GM12872 (cell line): ENCODE results near the gene MTA3.

Experiments used
- TF ChIP-seq, protein P1 (sequence below): IDR thresholded peaks from 3 replicates; pipeline ENCODE4 v1.5.1; 2011; ENCODE audit warnings: low read depth, mild to moderate bottlenecking, low read length, moderate library complexity; ENCODE audit not compliant: insufficient read depth

The MTA3 gene

GRCh38 chr2:42736598-42737322, 168.3 kb downstream of the MTA3 start:
- TF ChIP-seq, protein P1, sequence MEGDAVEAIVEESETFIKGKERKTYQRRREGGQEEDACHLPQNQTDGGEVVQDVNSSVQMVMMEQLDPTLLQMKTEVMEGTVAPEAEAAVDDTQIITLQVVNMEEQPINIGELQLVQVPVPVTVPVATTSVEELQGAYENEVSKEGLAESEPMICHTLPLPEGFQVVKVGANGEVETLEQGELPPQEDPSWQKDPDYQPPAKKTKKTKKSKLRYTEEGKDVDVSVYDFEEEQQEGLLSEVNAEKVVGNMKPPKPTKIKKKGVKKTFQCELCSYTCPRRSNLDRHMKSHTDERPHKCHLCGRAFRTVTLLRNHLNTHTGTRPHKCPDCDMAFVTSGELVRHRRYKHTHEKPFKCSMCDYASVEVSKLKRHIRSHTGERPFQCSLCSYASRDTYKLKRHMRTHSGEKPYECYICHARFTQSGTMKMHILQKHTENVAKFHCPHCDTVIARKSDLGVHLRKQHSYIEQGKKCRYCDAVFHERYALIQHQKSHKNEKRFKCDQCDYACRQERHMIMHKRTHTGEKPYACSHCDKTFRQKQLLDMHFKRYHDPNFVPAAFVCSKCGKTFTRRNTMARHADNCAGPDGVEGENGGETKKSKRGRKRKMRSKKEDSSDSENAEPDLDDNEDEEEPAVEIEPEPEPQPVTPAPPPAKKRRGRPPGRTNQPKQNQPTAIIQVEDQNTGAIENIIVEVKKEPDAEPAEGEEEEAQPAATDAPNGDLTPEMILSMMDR, result no peak

DNA sequence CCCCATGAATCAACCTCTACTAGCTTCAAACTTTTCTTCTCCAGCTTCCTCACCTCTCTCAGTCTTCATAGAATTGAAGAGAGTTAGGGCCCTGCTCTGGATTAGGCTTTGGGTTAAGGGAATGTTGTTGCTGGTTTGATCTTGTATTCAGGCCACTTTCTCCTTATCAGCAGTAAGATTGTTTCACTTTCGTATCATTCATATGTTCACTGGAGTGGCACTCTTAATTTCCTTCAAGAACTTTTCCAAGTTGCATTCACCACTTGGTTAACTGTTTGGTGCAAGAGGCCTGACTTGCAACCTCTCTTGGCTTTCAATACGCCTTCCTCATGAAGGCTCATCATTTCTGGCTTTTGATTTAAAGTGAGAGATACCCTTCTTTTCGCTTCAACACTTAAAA, 172.7 kb downstream of the MTA3 start:
- TF ChIP-seq, protein P1, result no peak

DNA sequence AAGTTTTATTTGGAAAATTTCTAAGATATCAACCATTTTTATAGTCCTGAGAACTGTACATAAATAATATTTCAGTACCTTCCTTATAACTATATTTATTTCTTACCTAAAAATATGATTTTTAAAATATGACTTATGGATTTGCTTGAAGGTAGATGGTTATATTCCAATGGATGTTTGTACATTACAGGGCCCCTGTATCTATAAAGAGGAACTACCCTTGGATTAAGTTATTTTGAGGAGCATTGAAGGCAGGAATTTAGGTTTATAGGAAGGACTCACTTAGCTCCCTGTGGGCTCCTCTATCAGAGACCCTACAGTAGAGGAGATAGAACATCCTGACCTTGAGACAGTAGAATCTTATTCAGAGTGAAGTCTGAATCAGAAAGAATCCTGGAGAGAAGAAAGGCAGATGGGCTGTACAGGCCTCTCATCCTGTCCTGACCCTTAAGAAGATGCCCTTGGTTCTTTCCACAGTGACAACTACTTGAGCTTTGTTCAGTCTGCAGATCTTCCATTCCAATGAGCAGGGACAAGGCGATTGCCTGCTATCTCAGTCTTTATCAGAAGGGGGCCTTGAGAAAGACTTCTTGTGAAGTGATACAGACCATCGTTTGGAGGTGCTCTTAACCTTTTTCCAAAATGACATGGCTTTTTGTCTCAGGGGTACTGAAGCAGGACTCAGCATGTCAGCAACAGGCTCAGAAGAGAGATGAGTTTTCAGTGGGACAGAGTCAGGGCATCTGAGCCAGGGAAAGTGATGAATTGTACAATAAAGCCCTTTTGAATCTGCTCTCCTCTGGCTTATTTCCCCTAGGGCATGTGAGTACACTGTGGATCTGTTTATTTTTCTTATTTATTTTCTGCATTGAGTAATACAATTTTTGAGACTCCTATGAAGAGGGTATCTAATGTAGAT, 174.6 kb downstream of the MTA3 start:
- TF ChIP-seq, protein P1, result peak; percentile 31; the same call in 2 of the 3 replicates

DNA sequence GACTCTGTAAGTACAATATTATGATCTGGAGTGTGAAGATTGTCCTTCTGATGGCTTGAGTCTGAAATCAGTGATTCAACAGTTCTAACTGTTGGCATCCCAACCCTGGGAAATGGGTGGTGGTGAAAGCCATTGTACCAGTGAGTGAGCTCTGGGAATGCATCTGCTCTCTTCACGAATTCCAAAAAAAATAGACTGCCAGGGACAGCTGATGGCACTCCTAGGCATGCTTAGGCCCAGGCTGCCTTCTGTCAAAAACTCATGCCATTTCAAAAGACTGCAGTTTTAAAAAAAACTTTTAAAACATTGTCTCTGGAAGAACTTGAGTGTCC, 175.2 kb downstream of the MTA3 start:
- TF ChIP-seq, protein P1, result no peak

DNA sequence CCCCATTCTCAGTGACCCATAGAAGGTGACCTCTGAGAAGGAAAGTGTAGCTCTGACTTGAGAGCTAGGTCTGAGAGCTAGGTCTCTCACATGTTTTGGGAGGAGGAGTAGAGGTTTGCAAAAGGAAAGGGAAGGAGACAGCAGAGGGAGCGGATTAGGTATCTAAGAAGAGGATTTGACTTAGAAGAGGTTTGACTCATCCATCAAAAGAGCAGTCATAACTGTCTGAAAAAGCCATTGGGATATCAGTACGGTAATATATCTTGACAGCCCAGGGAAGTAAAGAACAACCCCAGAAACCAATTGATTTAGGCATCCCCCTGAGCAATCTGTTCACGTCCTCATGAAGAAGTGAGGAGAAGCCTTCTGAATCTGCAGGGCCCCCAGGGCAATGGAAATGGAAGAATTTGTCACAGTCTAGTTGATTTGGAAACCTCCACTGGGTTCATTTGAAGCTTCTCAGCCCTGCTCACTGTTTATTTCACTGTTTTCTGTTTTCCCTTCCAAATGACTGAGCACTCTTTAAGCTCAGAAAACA, 176.2 kb downstream of the MTA3 start:
- TF ChIP-seq, protein P1, result no peak

GRCh38 chr2:42747422-42747821, 179.0 kb downstream of the MTA3 start:
- TF ChIP-seq, protein P1, result no peak

GRCh38 chr2:42748840-42749239, 180.4 kb downstream of the MTA3 start:
- TF ChIP-seq, protein P1, result no peak
